ENCODE data around the gene MAPK8IP1. TPM values are rescaled to one million over a fixed set of nuclear protein-coding genes. Genes with fewer than 3 reads are reported as not detected.

MAPK8IP1 gene
- total RNA-seq, 1 experiment from 2014 or later = 8.2 TPM

- no peak overlapping the region for H3K4me3 Mint-ChIP-seq (ENCODE audit: unreplicated experiment)
- no peak overlapping the region for H3K27ac Mint-ChIP-seq (ENCODE audit: unreplicated experiment)
- TF ChIP-seq, protein P1, sequence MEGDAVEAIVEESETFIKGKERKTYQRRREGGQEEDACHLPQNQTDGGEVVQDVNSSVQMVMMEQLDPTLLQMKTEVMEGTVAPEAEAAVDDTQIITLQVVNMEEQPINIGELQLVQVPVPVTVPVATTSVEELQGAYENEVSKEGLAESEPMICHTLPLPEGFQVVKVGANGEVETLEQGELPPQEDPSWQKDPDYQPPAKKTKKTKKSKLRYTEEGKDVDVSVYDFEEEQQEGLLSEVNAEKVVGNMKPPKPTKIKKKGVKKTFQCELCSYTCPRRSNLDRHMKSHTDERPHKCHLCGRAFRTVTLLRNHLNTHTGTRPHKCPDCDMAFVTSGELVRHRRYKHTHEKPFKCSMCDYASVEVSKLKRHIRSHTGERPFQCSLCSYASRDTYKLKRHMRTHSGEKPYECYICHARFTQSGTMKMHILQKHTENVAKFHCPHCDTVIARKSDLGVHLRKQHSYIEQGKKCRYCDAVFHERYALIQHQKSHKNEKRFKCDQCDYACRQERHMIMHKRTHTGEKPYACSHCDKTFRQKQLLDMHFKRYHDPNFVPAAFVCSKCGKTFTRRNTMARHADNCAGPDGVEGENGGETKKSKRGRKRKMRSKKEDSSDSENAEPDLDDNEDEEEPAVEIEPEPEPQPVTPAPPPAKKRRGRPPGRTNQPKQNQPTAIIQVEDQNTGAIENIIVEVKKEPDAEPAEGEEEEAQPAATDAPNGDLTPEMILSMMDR (IDR thresholded peaks at IDR 0.05; ENCODE audit: insufficient read depth in 1 of 2, low read depth in 1 of 2, low read length in 1 of 2, severe bottlenecking in 1 of 2, unreplicated experiment in 1 of 2) = no peak
- H3K27me3 ChIP-seq (replicated peaks; ENCODE audit: control insufficient read depth, insufficient read depth, low read length) = no peaks in the 10 kb centered on the region
- DNase-seq = no peak
- intact Hi-C loops (cut with micrococcal nuclease; ENCODE audit: unreplicated experiment) = no loop called here
- H3K36me3 Mint-ChIP-seq (ENCODE audit: insufficient read depth, unreplicated experiment) = no peaks in the 10 kb centered on the region
- H3K4me1 Mint-ChIP-seq (ENCODE audit: low read depth, unreplicated experiment) = no peaks in the 10 kb centered on the region
- POLR2A ChIA-PET = no interaction called here
- no peaks in the 10 kb centered on the region for H3K36me3 ChIP-seq (ENCODE audit: control insufficient read depth, insufficient read depth, low read length)
- BruUV-seq (replicated peaks) = no TSS peak
- no peaks in the 10 kb centered on the region for H3K9me3 Mint-ChIP-seq (ENCODE audit: unreplicated experiment)
- H3K9me3 ChIP-seq = no peaks in the 10 kb centered on the region
- no peaks in the 10 kb centered on the region for H3K27me3 Mint-ChIP-seq (ENCODE audit: insufficient read depth, unreplicated experiment)
- H3K4me3 ChIP-seq (ENCODE audit: low read depth, low read length) = no peak overlapping the region
- CTCF ChIA-PET = no interaction called here
- no peaks in the 10 kb centered on the region for H3K4me1 ChIP-seq
Observed at GRCh38 chr11:45941285-45941684, 55.8 kb downstream of the MAPK8IP1 start.

- H3K4me1 Mint-ChIP-seq (ENCODE audit: low read depth, unreplicated experiment) = no peaks in the 10 kb centered on the region
- no peak overlapping the region for H3K4me3 ChIP-seq (ENCODE audit: low read depth, low read length)
- H3K27me3 ChIP-seq (replicated peaks; ENCODE audit: control insufficient read depth, insufficient read depth, low read length) = no peaks in the 10 kb centered on the region
- intact Hi-C loops (cut with micrococcal nuclease; ENCODE audit: unreplicated experiment) = no loop called here
- H3K36me3 Mint-ChIP-seq (ENCODE audit: insufficient read depth, unreplicated experiment) = no peaks in the 10 kb centered on the region
- no peak for DNase-seq
- H3K27me3 Mint-ChIP-seq (ENCODE audit: insufficient read depth, unreplicated experiment) = no peaks in the 10 kb centered on the region
- no peak overlapping the region for H3K4me3 Mint-ChIP-seq (ENCODE audit: unreplicated experiment)
- TF ChIP-seq, protein P1 (IDR thresholded peaks at IDR 0.05; ENCODE audit: insufficient read depth in 1 of 2, low read depth in 1 of 2, low read length in 1 of 2, severe bottlenecking in 1 of 2, unreplicated experiment in 1 of 2) = no peak
- no TSS peak for BruUV-seq (replicated peaks)
- H3K27ac Mint-ChIP-seq (ENCODE audit: unreplicated experiment) = no peak overlapping the region
- H3K9me3 ChIP-seq = no peaks in the 10 kb centered on the region
- no peaks in the 10 kb centered on the region for H3K4me1 ChIP-seq
- no peaks in the 10 kb centered on the region for H3K36me3 ChIP-seq (ENCODE audit: control insufficient read depth, insufficient read depth, low read length)
- ChIA-PET CTCF (no interaction called here), POLR2A (no interaction called here)
- no peaks in the 10 kb centered on the region for H3K9me3 Mint-ChIP-seq (ENCODE audit: unreplicated experiment)
Observed at GRCh38 chr11:45942381-45942780, 56.9 kb downstream of the MAPK8IP1 start.

DNA sequence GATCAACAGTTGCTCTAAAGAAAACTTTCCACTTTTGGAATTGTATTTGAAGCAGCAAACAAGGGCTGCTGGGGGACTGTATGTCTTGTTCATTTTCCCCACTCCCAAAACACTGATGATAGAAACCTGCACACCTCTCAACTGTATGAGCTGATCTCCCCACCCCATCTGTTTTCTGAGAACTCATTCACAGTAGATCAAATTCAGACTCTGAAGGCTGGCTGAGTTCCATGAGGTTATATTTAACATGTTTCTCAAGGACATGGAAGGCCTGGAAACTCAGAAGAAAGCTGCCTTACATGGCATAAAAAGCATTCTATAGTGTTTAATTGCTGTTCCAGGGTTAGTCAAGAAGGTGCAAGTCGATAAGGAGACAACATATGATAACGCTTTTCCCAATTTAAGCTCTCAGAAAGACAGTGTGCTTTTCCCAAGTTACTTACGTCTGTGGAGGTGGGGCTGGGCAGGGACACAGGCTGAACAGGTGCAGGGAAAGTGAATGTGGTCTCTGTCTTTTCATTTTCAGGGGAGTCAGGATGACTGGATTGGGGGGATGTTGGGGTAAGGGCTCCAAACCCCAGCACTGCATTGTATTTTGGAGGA, 60.0 kb downstream of the MAPK8IP1 start:
- no TSS peak for BruUV-seq (replicated peaks)
- no peaks in the 10 kb centered on the region for H3K36me3 Mint-ChIP-seq (ENCODE audit: insufficient read depth, unreplicated experiment)
- Histone ChIP-seq H3K9me3 (no peaks in the 10 kb centered on the region), H3K4me3 (ENCODE audit: low read depth, low read length) (no peak overlapping the region), H3K36me3 (ENCODE audit: control insufficient read depth, insufficient read depth, low read length) (no peaks in the 10 kb centered on the region), H3K27me3 (replicated peaks; ENCODE audit: control insufficient read depth, insufficient read depth, low read length) (no peaks in the 10 kb centered on the region), H3K4me1 (no peaks in the 10 kb centered on the region)
- TF ChIP-seq, protein P1 (IDR thresholded peaks at IDR 0.05; ENCODE audit: insufficient read depth in 1 of 2, low read depth in 1 of 2, low read length in 1 of 2, severe bottlenecking in 1 of 2, unreplicated experiment in 1 of 2) = no peak
- intact Hi-C loops (cut with micrococcal nuclease; ENCODE audit: unreplicated experiment) = no loop called here
- no peak overlapping the region for H3K4me3 Mint-ChIP-seq (ENCODE audit: unreplicated experiment)
- H3K27me3 Mint-ChIP-seq (ENCODE audit: insufficient read depth, unreplicated experiment) = no peaks in the 10 kb centered on the region
- CTCF ChIA-PET = no interaction called here
- H3K4me1 Mint-ChIP-seq (ENCODE audit: low read depth, unreplicated experiment) = no peaks in the 10 kb centered on the region
- no peak for DNase-seq
- no peaks in the 10 kb centered on the region for H3K9me3 Mint-ChIP-seq (ENCODE audit: unreplicated experiment)
- no peak overlapping the region for H3K27ac Mint-ChIP-seq (ENCODE audit: unreplicated experiment)
- POLR2A ChIA-PET = no interaction called here
